ENCODE data around the gene ATAD3C.
"Not testable (repeated sequence)": the region's sequence is repeated elsewhere in the genome, so short reads cannot be mapped to it uniquely, and the experiment has no call there.

The ATAD3C gene

GRCh38 chr1:1451696-1452364 is 2.3 kb downstream of the ATAD3C start:
- DNase-seq = no peak

GRCh38 chr1:1452365-1452739 is 2.9 kb downstream of the ATAD3C start:
- DNase-seq = not testable (repeated sequence)

- no peak for DNase-seq
Measured at GRCh38 chr1:1452882-1453281, 3.4 kb downstream of the ATAD3C start.

- DNase-seq = not testable (repeated sequence)
Measured at GRCh38 chr1:1454286-1455056, 5.0 kb downstream of the ATAD3C start.

- no peak for DNase-seq
Measured at GRCh38 chr1:1455366-1455884, 5.9 kb downstream of the ATAD3C start.

- DNase-seq = not testable (repeated sequence)
Measured at GRCh38 chr1:1455934-1456333, 6.4 kb downstream of the ATAD3C start.

GRCh38 chr1:1456683-1457255 is 7.3 kb downstream of the ATAD3C start:
- DNase-seq = not testable (repeated sequence)

GRCh38 chr1:1459156-1459555 is 9.7 kb downstream of the ATAD3C start:
- not testable (repeated sequence) for DNase-seq

GRCh38 chr1:1459711-1460110 is 10.2 kb downstream of the ATAD3C start:
- not testable (repeated sequence) for DNase-seq

GRCh38 chr1:1460540-1461130 is 11.1 kb downstream of the ATAD3C start:
- DNase-seq = no peak

GRCh38 chr1:1461721-1462317 is 12.3 kb downstream of the ATAD3C start:
- no peak for DNase-seq

GRCh38 chr1:1462318-1462966 is 13.0 kb downstream of the ATAD3C start:
- peak; percentile 24 for DNase-seq

GRCh38 chr1:1463312-1463711 is 13.8 kb downstream of the ATAD3C start:
- no peak for DNase-seq

- not testable (repeated sequence) for DNase-seq
Measured at GRCh38 chr1:1468196-1468985, 18.9 kb downstream of the ATAD3C start.

- peak; percentile 11 for DNase-seq
Measured at GRCh38 chr1:1470626-1471388, 21.3 kb downstream of the ATAD3C start.

GRCh38 chr1:1471389-1472052 is 22.0 kb downstream of the ATAD3C start, which contains the start of gene ATAD3B:
Gene ATAD3B, plus strand, starts transcription at chr1:1471765. Its CDS starts 120 bp downstream, at chr1:1471885.
- peak; percentile 94 for DNase-seq

GRCh38 chr1:1472053-1472876 is 22.8 kb downstream of the ATAD3C start:
- DNase-seq = peak; percentile 8

- not testable (repeated sequence) for DNase-seq
Measured at GRCh38 chr1:1476011-1476410, 26.5 kb downstream of the ATAD3C start.

- DNase-seq = no peak
Measured at GRCh38 chr1:1477206-1477605, 27.7 kb downstream of the ATAD3C start.

Measured in CD4-positive, alpha-beta T cell treated with Interleukin-12 subunit alpha and Interleukin-12 subunit beta, for 1 hour (primary cell).